ENCODE measurements around the gene TRIM29. TPM values are rescaled to one million over a fixed set of nuclear protein-coding genes. Genes with fewer than 3 reads are reported as not detected.
A peak's percentile ranks its signal among the peaks of the same experiment; 100 is the strongest.

Gene TRIM29
- total and polyA plus RNA-seq, 2 of the 13 experiments (the other 11 are each of a cell fraction or from before 2014, with no cell fraction given), result 0.86 TPM

DNA sequence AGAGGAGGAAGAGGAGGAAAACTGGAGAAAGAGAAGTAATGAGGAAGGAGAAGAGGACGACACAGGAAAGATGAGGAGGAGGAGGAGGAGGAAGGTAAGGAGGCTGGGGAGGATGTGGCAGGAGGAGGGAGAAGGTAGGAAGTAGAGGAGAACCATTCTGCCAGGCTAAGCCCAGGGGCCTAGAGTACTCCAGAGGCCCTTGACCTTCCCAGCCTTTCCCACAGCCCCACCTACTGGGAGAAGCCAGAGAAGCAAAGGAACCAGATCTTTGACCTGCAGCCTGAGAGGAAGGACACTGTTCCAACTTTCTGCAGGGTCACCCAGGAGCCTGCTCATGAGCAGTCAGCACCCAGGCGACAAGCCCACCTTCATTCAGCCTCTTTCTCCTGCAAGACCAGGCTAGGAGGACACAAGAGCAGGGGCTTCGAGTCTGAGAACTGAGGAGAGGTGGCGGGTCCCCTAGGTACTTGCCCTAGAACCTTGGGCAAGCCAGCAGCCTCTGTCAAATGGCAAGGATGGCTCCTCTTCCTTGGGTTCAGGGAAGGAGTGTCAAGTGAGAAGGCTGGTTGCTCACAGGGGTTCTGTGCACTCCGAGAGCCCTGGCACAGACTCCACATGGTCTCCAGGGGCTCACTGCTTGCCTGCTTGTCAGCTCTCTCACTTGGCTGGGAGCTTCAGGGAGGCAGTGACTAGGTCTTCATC is 45.0 kb upstream of the TRIM29 start (continued):
- TF ChIP-seq, protein P1, sequence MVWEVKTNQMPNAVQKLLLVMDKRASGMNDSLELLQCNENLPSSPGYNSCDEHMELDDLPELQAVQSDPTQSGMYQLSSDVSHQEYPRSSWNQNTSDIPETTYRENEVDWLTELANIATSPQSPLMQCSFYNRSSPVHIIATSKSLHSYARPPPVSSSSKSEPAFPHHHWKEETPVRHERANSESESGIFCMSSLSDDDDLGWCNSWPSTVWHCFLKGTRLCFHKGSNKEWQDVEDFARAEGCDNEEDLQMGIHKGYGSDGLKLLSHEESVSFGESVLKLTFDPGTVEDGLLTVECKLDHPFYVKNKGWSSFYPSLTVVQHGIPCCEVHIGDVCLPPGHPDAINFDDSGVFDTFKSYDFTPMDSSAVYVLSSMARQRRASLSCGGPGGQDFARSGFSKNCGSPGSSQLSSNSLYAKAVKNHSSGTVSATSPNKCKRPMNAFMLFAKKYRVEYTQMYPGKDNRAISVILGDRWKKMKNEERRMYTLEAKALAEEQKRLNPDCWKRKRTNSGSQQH (CRISPR knock-in tag; IDR thresholded peaks at IDR 0.05; ENCODE audit: low read depth), result no peak
- TF ChIP-seq, protein P2, sequence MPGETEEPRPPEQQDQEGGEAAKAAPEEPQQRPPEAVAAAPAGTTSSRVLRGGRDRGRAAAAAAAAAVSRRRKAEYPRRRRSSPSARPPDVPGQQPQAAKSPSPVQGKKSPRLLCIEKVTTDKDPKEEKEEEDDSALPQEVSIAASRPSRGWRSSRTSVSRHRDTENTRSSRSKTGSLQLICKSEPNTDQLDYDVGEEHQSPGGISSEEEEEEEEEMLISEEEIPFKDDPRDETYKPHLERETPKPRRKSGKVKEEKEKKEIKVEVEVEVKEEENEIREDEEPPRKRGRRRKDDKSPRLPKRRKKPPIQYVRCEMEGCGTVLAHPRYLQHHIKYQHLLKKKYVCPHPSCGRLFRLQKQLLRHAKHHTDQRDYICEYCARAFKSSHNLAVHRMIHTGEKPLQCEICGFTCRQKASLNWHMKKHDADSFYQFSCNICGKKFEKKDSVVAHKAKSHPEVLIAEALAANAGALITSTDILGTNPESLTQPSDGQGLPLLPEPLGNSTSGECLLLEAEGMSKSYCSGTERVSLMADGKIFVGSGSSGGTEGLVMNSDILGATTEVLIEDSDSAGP (CRISPR knock-in tag; IDR thresholded peaks at IDR 0.05; ENCODE audit: borderline replicate concordance), result peak; percentile 85
- TF ChIP-seq ATF1 (CRISPR knock-in tag; IDR thresholded peaks at IDR 0.05) (no peak), MED8 (CRISPR knock-in tag; IDR thresholded peaks at IDR 0.05; ENCODE audit: insufficient replicate concordance) (no peak), STAG1 (CRISPR knock-in tag; IDR thresholded peaks at IDR 0.05) (peak; percentile 63), NR2C2 (CRISPR knock-in tag; IDR thresholded peaks at IDR 0.05; ENCODE audit: borderline replicate concordance) (peak; percentile 74), NBN (conservative IDR thresholded peaks at IDR 0.05) (0 out of 2 replicates have a peak, but pooled peaks have one; percentile 65), POLR2G (IDR thresholded peaks at IDR 0.05; ENCODE audit: low read depth, low read length) (no peak), IKZF4 (CRISPR knock-in tag; IDR thresholded peaks at IDR 0.05; ENCODE audit: borderline replicate concordance, low read depth, not compliant biosample characterization) (no peak), FOXP1 (IDR thresholded peaks at IDR 0.05) (no peak), FOXP1 (CRISPR knock-in tag; IDR thresholded peaks at IDR 0.05) (no peak), ZNF724P (CRISPR knock-in tag; IDR thresholded peaks at IDR 0.05; ENCODE audit: borderline replicate concordance) (no peak), ETV6 (CRISPR knock-in tag; conservative IDR thresholded peaks at IDR 0.05) (no peak), MXI1 (IDR thresholded peaks at IDR 0.05; ENCODE audit: borderline replicate concordance, low read depth, low read length) (no peak), KAT2B (IDR thresholded peaks at IDR 0.05; ENCODE audit: borderline replicate concordance, low read depth, low read length) (no peak), ZNF543 (CRISPR knock-in tag; IDR thresholded peaks at IDR 0.05) (0 out of 2 replicates have a peak, but pooled peaks have one; percentile 51), HOXA9 (CRISPR knock-in tag; IDR thresholded peaks at IDR 0.05; ENCODE audit: borderline replicate concordance) (no peak), ZNF703 (CRISPR knock-in tag; IDR thresholded peaks at IDR 0.05; ENCODE audit: borderline replicate concordance) (no peak), ZNF354B (CRISPR knock-in tag; IDR thresholded peaks at IDR 0.05) (no peak)
- TF ChIP-seq, protein P3, sequence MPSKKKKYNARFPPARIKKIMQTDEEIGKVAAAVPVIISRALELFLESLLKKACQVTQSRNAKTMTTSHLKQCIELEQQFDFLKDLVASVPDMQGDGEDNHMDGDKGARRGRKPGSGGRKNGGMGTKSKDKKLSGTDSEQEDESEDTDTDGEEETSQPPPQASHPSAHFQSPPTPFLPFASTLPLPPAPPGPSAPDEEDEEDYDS (CRISPR knock-in tag; IDR thresholded peaks at IDR 0.05), result peak; percentile 24; the same call in 1 of the 2 replicates
- TF ChIP-seq, protein P4, sequence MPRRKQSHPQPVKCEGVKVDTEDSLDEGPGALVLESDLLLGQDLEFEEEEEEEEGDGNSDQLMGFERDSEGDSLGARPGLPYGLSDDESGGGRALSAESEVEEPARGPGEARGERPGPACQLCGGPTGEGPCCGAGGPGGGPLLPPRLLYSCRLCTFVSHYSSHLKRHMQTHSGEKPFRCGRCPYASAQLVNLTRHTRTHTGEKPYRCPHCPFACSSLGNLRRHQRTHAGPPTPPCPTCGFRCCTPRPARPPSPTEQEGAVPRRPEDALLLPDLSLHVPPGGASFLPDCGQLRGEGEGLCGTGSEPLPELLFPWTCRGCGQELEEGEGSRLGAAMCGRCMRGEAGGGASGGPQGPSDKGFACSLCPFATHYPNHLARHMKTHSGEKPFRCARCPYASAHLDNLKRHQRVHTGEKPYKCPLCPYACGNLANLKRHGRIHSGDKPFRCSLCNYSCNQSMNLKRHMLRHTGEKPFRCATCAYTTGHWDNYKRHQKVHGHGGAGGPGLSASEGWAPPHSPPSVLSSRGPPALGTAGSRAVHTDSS (CRISPR knock-in tag; conservative IDR thresholded peaks at IDR 0.05), result no peak
- TF ChIP-seq, protein P5, sequence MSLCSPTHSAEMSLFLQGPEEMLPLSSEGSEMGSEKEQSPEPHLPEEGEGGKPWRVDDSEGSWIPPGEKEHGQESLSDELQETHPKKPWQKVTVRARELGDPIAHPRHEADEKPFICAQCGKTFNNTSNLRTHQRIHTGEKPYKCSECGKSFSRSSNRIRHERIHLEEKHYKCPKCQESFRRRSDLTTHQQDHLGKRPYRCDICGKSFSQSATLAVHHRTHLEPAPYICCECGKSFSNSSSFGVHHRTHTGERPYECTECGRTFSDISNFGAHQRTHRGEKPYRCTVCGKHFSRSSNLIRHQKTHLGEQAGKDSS (CRISPR knock-in tag; IDR thresholded peaks at IDR 0.05; ENCODE audit: borderline replicate concordance, low read depth), result peak; percentile 85; the same call in 1 of the 2 replicates
- TF ChIP-seq, protein P6, sequence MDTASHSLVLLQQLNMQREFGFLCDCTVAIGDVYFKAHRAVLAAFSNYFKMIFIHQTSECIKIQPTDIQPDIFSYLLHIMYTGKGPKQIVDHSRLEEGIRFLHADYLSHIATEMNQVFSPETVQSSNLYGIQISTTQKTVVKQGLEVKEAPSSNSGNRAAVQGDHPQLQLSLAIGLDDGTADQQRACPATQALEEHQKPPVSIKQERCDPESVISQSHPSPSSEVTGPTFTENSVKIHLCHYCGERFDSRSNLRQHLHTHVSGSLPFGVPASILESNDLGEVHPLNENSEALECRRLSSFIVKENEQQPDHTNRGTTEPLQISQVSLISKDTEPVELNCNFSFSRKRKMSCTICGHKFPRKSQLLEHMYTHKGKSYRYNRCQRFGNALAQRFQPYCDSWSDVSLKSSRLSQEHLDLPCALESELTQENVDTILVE (CRISPR knock-in tag; IDR thresholded peaks at IDR 0.05), result 0 out of 2 replicates have a peak, but pooled peaks have one; percentile 31

Data from HepG2 (cell line).